Iris pigment epithelial cell (primary cell): ENCODE results near the gene WNT6.

ENCODE experiments used
- DNase-seq: peaks from one replicate; pipeline ENCODE4 v3.0.0-alpha.2; 2011; ENCODE audit warnings: low read depth

The WNT6 gene

DNA sequence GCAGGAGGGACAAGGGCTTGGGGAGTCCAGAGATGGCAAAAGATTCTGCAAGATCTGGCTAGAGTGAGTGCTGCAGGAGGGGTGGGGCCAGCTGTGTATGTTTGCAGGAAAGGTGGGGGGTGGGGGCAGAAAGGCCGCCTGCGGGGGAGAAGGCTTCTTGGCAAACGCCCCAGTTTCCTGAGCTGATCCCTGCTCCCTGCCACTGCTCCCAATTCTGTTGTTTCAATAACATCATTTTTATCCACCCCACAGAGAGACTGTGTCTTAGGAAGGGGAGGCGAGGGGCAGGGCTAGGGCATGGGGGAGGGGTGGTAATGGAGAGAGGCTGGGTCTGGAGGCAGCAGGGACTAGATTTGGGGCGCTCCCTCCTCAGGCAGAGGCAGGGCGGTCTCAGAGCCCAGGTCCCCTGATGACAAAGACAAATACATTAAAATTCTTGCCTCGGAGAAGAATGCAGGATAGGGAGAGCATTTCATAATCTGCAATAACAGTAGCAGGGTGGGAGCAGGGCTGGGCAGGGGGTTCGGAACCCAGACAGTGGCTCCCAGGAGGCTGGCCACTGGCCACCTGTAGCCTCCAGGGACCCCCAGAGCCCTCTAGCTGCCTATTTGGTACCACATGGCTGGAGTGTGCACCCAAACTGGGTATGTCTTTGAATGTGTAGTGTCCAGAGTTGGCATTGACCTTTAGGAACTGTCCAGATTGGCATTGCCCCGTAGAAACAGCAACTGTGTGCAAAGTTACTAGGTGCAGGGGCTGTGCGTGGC lies 2.1 kb upstream of the WNT6 start:
- no peak for DNase-seq

DNA sequence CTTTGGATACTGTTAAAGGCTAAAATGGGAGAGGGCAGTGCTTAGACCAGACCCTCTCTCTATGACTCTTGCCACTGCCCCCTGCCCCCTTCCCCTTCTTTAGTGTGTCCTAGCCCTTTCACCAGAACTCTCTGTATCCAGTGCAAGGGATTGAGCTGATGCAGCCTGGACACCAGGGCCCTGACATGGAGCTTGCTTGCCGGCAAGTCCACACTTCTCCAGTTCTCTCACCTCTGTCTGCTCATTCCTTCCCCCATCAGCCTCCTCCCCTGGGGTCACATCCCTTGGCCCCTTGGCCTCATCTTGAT lies 1.5 kb upstream of the WNT6 start:
- DNase-seq = no peak

DNA sequence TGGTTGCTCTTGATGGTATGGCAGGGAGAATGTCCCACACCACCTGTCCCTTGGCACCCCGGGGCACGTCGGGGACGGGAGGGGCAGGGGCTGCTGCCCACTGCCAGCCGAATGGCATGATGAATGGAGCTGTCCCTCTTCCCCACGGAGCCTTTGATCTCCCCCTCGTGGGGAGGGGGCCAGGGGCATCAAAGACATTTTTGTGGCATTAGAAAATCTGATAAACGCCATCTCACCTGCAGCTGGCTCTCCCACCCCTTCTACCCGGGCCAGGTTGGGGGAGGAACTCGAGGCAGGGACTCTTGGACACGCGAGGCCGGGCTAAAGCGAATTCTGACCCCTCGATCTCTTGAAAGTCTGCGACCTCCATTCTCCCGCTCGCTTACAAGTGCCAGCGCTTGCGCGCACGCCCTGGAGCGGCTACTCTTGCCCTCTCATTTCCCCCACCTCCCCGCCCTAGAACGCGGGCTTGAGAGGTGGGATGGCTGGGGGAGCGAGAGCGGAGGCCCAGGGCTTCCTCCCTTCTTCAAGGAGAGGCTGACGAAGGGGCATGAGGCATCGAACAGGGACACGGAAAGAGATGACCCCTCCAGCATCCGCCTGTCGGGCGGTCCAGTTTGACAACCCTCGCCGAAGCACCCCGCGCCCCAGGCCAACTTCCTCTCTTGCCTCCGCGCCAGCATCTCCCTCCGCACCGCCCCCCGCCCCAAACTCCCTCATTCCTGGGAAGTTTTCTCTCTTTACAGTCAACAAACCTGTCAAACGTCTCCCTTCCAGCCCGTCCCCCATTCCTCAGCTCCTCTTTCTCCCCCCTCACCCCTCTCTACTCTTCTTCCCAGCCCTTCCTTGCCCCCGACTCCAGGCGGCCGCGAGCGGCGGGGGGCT lies 692 bp upstream of the WNT6 start:
- no peak for DNase-seq

DNA sequence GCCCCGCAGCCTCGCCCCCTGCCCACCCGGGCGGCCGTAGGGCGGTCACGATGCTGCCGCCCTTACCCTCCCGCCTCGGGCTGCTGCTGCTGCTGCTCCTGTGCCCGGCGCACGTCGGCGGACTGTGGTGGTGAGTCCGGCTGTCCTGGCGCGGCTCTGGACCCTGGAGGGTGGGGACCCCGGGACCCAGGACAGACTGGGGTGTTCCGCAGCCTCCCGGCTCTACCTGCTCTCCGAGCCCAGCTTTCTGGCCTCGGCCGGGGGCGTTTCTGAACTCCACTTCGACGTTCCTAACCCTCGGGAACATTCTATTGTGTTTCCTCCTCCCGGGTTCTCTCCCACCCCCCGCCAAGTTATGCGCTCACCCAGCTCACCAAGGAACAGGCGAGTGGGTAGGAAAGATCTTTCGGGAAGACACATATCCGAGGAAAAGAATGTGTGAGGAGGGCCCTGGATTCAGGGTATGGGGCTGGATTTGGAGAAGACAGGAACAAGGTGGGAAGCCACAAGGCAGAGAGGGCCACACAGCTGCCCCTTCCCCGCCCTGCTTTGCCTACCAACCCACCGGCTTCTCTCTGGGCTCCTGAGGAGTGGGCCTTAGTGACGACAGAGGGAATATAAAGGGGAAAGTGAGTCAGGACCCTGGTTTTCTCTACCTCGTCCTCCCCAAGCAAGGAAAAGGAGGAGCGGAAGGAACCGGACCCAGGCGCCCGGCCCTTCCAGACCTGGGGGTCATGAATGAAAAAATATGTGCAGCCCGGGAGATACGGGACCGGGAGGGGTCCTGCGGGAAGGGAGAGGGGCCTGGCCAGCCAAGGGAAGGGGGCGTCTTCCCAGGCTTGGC lies 605 bp downstream of the WNT6 start:
- DNase-seq = no peak

DNA sequence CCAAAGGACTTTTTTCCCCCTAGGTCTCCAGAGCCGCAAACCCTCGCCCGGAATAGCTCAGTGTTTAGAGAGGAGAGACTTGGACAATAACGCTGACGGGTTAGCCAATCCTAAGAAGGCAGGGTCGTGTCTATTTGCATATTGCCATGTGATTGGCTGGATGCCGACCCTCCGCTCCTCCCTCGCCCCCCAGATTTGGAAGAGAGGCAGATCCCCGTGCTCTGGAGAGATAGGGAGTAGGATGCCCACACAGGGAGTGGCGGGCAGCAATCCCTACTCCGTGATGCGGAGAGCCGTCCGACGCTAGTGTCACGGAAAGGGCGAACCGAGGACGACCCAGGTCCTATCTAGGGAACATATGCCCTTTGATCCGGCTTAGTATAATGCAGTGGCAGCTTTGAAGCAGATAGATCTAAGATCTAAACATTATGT lies 1.4 kb downstream of the WNT6 start:
- DNase-seq = peak; percentile 26

DNA sequence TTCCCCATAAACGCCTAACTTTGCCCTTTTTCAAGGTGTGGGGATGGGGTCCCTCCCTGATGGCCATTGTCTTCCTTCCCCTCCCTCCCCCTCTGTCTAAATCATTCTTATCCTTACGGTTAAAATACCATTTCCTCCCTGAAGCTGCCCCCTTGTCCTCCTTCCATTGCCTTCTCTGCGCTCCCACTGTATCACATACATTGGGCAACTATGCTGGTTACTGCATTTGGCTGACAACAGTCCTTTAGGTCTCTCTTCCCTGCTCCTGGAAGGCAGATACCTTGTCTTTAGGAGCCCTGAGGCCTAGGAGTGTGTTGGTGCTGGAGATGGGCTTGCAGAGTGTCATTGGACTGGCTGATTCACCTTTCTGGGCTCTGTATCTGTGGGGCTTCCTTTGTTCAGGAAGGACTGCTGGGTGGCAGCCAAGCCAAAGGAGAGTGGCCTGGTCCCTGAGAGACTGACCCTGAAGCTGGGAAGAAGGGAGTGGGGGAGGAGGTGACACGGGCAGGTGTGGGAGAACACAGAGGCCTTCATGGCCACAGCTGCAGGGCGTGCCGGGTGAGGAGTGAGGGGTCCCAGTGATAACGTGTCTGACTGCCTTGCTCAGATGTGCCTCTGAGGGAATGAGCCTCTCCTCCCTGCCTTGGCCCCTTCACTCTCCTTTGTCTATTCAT lies 2.2 kb downstream of the WNT6 start:
- DNase-seq = no peak

DNA sequence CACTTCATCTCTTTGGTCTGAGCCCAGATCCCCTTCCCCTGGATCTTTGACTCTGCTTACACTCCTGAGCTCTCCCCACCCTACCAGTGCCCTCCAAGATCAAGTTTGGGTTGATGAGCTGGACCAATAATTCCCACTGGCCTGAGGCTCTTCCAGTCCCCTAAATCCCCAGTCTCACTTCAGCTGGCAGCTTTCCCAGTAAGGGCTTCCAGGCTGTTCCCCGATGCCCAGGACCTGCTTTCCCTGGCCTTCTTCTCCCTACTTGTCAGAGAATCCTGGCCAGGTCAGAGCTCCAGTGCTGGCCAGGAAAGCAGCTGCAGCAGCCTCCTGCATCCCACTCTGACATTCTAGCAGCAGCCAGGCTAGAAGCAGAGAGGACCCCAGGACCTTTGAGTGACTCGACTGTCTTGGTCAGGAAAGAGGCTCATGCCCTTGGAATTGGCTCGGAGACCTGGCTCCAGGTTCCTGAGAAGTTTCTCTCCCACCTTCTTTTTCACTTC lies 3.5 kb downstream of the WNT6 start:
- no peak for DNase-seq

DNA sequence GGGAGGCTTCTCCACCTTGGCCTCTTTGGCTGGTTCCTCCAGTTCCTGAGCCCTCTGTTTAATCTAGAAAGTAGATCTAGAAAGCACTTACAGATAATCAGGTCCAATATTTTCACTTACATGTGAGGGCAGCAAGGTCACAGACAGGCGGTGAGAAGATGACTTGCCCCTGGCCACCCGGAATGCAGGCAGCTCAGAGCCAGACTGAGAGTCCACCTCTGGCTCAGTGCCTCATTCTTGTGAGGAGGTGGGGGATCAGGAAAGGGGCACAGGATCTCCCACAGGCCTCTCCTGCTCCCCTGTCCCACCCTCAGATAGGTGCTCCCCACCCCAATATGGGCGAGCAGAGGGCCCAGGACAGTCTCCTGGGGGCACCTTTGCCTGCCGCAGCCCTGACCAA lies 5.8 kb downstream of the WNT6 start:
- DNase-seq = no peak

DNA sequence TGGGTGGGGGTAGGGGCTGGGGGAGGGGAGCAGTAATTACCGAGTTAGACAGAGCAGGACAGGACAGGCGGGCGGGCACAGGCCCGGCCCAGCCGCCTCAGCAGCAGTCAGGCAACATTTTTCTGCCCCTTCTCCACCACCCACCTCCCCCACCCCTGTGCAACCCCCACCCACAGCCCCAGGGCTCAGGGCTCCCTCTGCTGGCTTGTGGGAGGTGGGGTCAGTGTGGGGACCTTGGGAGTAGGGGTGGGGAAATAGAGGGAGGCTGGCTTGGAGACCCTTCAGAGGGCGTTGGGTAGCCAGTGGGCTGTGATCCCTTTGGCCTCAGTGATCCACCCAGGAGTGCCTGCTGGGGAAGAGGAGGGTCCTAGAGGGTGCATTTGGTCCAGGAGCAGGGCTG lies 6.4 kb downstream of the WNT6 start:
- DNase-seq = no peak

DNA sequence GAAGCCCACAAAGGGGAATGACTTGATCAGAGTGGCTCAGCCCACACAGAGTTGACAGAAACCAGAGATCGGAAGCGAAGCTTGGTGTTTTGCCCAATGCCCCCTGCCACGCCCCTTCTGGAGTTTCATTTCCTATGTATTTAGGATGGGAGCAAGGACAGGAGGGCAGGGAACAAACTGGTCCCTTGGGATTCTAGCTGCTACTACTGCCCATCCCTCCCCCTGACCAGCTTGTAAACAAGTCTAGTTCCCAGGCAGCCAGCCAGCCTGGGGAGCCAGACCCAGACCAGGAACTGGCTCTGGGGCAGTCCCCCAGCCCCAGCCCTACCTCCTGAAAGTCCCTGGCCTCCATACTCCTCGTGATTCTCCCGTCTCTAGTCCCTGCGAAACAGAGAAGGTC lies 8.3 kb downstream of the WNT6 start:
- DNase-seq = no peak

DNA sequence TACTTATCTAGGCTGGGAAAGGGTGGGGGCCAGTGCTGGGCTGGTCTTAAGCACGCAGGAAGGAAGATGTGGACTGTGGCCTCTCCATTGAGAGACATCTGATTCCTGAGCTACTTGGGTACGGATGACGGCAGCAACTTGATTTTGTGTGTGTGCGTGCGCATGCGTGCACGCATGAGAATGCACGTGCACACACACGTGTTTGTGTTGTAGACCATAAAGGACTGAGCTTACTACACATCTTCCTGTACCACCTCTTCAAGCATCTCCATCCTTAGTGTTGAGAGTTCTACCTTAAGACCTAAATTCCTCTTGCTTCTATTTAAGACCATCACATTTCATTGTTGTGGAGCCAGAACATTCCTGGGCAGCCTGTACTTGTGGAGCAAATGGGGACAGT lies 9.5 kb downstream of the WNT6 start:
- DNase-seq = no peak

DNA sequence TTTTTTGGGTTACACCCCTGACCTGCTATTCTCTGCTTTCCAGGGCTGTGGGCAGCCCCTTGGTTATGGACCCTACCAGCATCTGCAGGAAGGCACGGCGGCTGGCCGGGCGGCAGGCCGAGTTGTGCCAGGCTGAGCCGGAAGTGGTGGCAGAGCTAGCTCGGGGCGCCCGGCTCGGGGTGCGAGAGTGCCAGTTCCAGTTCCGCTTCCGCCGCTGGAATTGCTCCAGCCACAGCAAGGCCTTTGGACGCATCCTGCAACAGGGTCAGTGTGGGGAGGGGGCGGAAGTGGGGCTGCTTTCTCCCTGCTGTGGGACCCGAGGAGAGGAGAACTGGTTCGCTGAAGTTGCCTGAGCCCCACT lies 11.4 kb downstream of the WNT6 start:
- DNase-seq = no peak

DNA sequence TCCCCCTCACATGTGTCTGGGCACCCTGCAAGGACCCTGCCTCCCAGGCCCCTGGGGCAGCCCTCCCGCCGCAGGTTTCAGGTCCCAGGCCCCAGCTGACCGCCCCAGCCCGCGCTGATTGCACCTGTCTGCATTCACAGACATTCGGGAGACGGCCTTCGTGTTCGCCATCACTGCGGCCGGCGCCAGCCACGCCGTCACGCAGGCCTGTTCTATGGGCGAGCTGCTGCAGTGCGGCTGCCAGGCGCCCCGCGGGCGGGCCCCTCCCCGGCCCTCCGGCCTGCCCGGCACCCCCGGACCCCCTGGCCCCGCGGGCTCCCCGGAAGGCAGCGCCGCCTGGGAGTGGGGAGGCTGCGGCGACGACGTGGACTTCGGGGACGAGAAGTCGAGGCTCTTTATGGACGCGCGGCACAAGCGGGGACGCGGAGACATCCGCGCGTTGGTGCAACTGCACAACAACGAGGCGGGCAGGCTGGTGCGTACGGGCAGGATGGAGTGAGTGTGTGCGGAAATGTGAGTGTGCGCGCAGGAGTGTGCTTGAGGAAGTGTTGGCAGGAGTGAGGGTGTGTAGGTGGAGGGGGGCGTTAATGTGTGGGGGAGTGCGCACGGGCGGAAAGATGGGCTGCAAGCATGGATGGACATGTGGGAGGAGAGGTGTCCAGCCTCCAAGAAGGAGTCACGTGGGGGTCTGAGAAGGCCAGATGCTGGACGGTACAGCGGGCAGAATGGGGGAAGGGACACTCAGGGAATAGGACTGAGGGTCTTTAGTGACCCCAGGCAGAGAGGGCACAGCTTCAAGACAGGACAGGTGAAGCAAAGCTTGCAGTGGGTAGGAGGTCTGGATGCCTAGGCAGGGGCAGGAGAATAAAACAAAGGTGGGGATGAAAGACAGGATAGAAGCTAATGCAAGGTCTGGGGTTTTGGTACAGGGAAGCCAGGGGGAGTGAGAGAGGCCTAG lies 12.0 kb downstream of the WNT6 start:
- DNase-seq = no peak

DNA sequence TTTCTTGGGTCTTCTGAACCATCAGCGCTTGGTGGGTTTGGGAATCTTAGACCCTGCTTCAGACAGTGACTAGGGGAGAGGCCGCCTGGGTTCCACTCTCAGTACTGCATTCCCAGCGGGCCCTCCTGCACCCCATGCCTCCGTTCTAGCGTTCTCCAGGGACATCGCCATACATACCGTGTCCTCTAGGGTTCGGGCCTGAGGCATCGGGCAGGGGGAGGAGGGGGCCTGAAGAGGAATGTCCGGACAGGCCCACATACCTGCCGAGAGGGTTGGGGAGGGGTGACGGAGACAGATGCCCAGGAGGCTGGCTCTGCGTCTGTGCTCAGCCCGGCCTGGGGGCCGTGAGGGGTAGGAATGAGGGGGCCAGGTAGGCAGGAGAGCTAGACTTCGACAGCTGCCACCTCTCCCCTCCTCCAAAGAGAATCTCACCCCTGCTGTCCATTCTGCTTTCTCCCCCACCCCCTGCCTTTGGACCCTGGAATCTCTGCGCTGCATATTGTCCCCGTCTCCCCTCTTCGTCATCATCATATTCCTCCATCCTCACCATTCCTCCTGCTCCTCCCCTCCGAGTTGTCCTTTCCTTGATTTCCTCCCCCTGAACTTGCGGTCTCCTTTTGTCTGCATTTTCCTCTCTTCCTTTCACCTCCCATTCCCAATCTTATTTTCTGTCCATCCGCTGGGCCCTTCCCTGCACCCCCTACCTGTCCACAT lies 13.2 kb downstream of the WNT6 start:
- no peak for DNase-seq

DNA sequence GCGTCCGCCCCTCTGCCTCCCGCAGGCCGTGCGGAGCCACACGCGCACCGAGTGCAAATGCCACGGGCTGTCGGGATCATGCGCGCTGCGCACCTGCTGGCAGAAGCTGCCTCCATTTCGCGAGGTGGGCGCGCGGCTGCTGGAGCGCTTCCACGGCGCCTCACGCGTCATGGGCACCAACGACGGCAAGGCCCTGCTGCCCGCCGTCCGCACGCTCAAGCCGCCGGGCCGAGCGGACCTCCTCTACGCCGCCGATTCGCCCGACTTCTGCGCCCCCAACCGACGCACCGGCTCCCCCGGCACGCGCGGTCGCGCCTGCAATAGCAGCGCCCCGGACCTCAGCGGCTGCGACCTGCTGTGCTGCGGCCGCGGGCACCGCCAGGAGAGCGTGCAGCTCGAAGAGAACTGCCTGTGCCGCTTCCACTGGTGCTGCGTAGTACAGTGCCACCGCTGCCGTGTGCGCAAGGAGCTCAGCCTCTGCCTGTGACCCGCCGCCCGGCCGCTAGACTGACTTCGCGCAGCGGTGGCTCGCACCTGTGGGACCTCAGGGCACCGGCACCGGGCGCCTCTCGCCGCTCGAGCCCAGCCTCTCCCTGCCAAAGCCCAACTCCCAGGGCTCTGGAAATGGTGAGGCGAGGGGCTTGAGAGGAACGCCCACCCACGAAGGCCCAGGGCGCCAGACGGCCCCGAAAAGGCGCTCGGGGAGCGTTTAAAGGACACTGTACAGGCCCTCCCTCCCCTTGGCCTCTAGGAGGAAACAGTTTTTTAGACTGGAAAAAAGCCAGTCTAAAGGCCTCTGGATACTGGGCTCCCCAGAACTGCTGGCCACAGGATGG lies 14.0 kb downstream of the WNT6 start:
- DNase-seq = no peak

DNA sequence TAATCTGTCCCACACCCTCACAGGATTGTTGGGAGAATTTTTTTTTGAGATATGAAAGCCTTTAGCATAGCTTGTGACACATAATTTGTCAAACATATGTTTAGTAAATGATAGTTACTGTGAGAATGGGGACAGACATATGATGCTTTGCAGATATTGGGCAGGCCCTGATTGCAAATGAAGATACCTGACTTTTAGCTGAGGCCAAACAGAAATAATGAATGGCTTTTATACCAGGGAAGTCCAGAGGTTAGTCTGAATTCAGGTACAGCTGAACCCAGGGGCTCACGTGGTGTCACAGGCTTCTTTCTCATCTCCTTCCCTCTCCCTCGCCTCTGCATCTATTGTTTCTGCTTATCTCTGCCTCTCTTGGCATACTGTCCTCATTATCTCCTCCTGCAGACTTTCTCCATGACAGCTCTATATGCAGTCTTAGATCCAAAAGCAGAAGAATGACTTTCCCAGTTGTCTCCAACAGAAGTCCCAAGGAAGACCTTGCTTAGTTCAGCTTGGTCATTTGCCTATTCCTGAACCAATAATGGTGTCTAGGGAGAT lies 16.2 kb downstream of the WNT6 start:
- no peak for DNase-seq

DNA sequence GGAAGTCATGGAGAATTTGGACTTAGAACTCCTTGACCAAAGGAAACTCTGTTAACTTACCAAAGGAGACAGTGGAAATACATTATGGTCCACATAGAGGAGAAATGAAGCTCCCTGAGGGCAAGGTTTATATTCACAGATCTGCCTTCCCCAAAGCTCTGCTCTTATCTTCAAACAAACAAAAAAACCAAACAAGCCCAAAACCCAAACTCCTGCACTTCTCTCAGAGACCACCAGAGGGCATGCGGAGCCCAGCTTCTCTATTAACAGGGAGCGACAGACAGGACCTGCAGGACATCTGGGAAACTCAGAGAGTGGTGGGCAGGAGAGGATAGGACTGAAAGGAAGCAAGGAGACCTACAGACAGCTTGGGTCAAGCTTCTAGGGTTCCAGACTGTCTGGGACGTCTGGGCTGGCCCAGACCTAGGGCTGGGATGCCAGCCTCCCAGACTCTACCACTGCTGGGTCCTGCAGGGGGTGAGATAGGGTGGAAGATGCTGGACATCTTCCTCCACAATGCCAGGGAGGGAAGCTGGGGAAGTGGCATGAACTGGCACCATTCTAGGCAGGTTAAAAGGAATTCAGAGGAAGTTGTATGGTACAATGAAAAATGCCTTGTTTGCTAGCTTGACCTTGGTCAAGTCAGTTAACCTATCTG lies 17.1 kb downstream of the WNT6 start:
- peak; percentile 44 for DNase-seq

DNA sequence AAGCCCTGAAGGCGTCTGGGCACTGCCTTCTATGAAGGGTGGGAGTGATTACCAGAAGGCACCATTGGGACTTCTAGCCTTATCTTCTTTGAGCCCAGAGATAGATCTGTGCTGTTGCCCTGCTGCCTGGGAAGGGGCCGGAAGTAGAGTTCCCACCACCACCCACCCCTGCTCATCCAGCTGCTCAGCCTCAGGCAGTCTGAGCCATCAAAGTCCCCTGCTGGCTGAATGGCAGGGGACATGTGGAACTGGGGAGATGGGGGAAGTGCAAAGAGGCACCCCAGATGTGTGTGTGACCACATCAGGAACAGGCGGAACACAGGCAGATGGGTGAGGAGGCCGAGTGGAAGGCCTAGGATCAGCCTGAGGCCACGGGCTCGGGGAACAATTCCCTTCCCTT lies 17.7 kb downstream of the WNT6 start:
- no peak for DNase-seq
